ENCODE results near the gene PTPRC. TPM values are rescaled to one million over a fixed set of nuclear protein-coding genes. Genes with fewer than 3 reads are reported as not detected.

The PTPRC gene
- polyA plus RNA-seq, 1 donor from 2014 or later, result 744 TPM

GRCh38 chr1:198629610-198630009 lies 9.2 kb upstream of the PTPRC start:
- Mint-ChIP-seq H3K27ac (peak overlapping the region in 2 of 3 donors; percentile 0 to 10), H3K36me3 (peaks cover 3% of the 10 kb centered on the region), H3K4me1 (peaks cover 65 to 77% (median 76%) of the 10 kb centered on the region in 3 donors), H3K4me3 (peak overlapping the region in 2 of 4 donors; percentile 1 to 19), H3K27me3 (no peaks in the 10 kb centered on the region), H3K9me3 (peaks cover 0 to 4% (median 4%) of the 10 kb centered on the region in 3 donors)

- Mint-ChIP-seq H3K36me3 (peaks cover 3% of the 10 kb centered on the region), H3K9me3 (peaks cover 0 to 4% (median 4%) of the 10 kb centered on the region in 3 donors), H3K27me3 (no peaks in the 10 kb centered on the region), H3K4me1 (peaks cover 70 to 76% (median 76%) of the 10 kb centered on the region in 3 donors), H3K27ac (peak overlapping the region in 1 of 3 donors; percentile 48), H3K4me3 (no peak overlapping the region)
Measured at GRCh38 chr1:198630863-198631262, 8.0 kb upstream of the PTPRC start.

- peaks cover 3% of the 10 kb centered on the region for H3K36me3 Mint-ChIP-seq
- peaks cover 0 to 4% (median 1%) of the 10 kb centered on the region in 3 donors for H3K9me3 Mint-ChIP-seq
- peaks cover 69 to 78% (median 77%) of the 10 kb centered on the region in 3 donors for H3K4me1 Mint-ChIP-seq
- H3K27me3 Mint-ChIP-seq, result no peaks in the 10 kb centered on the region
- peak overlapping the region in 1 of 3 donors; percentile 48 for H3K27ac Mint-ChIP-seq
- no peak overlapping the region for H3K4me3 Mint-ChIP-seq
Measured at GRCh38 chr1:198631292-198631691, 7.5 kb upstream of the PTPRC start.

GRCh38 chr1:198632007-198632406 lies 6.8 kb upstream of the PTPRC start:
- H3K36me3 Mint-ChIP-seq, result peaks cover 3% of the 10 kb centered on the region
- no peak overlapping the region for H3K27ac Mint-ChIP-seq
- peaks cover 67 to 78% (median 78%) of the 10 kb centered on the region in 3 donors for H3K4me1 Mint-ChIP-seq
- no peaks in the 10 kb centered on the region for H3K27me3 Mint-ChIP-seq
- peaks cover 0 to 4% (median 0%) of the 10 kb centered on the region in 3 donors for H3K9me3 Mint-ChIP-seq
- peak overlapping the region in 1 of 4 donors; percentile 30 for H3K4me3 Mint-ChIP-seq

GRCh38 chr1:198633675-198634121 lies 5.1 kb upstream of the PTPRC start:
- Mint-ChIP-seq H3K27me3 (no peaks in the 10 kb centered on the region), H3K4me3 (peak overlapping the region in 3 of 4 donors; percentile 50 to 81 (median 63)), H3K27ac (peak overlapping the region; percentile 21 to 93 (median 54)), H3K4me1 (peaks cover 59 to 73% (median 69%) of the 10 kb centered on the region in 3 donors), H3K36me3 (peaks cover 3% of the 10 kb centered on the region), H3K9me3 (peaks cover 0 to 4% (median 0%) of the 10 kb centered on the region in 3 donors)

DNA sequence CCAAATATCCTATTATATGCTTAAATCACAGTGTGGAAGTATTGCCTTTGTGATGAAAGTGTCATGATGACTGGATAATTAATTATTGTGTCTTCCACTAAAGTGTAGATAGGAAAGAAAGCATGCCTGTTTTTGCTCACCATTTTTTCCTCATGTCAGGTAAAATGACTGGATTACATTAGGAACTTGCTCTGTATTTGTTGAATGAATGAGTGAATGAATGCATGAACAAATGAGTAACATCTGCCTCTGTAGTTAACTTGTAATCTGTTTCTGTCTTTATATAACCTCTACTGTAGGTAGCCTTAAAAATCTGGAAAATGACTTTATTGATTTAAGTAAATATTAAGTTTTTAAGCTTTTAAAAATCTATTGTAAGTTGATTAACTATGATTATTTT lies 2.9 kb upstream of the PTPRC start:
- H3K4me1 Mint-ChIP-seq, result peaks cover 49 to 60% (median 57%) of the 10 kb centered on the region in 3 donors
- H3K27me3 Mint-ChIP-seq, result no peaks in the 10 kb centered on the region
- peaks cover 6% of the 10 kb centered on the region for H3K36me3 Mint-ChIP-seq
- peak overlapping the region in 1 of 4 donors; percentile 55 for H3K4me3 Mint-ChIP-seq
- H3K9me3 Mint-ChIP-seq, result peaks cover 0 to 4% (median 0%) of the 10 kb centered on the region in 3 donors
- peak overlapping the region in 2 of 3 donors; percentile 57 to 82 for H3K27ac Mint-ChIP-seq

DNA sequence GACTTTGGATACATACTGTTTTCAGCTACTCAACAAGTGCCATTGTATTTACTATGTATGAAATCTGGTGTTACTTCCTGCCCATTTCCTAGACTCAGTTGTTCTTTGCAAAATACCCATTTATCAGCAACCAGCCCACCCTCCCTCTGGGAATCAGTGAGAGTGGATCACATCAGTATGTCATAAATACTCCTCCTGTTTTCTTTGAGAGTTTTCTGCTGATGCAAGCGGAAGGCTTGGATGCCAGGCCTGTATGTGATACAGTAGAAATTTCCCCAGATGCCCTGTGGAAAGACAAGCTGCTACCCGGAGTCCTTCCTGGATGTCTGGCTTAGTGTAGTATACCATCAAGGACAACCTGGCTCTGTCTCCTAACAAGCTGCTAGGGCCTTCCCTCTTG lies 2.4 kb upstream of the PTPRC start:
- Mint-ChIP-seq H3K27me3 (no peaks in the 10 kb centered on the region), H3K4me3 (peak overlapping the region in 2 of 4 donors; percentile 50 to 67), H3K4me1 (peaks cover 46 to 56% (median 53%) of the 10 kb centered on the region in 3 donors), H3K9me3 (peaks cover 0 to 4% (median 0%) of the 10 kb centered on the region in 3 donors), H3K27ac (peak overlapping the region; percentile 57 to 87 (median 82)), H3K36me3 (peaks cover 6% of the 10 kb centered on the region)

DNA sequence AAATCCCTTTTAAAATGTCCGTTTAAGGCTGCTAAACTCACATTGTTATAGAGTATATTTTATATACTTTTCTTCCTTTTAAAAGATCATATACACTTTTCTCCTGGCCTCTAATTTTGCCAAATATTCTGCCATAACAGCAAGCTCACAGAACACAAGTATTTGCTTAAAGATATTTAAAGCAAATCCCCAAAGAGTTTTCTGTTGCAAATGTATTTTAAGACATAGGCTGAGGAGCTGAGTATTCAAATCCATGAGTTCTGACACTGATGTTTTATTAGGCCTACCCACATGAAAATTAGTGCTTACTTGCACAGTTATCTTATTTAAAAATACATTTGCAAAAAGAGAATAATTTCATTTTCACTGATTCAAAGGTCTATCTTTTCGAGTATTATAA lies 1.7 kb upstream of the PTPRC start:
- H3K27me3 Mint-ChIP-seq, result no peaks in the 10 kb centered on the region
- H3K36me3 Mint-ChIP-seq, result peaks cover 8% of the 10 kb centered on the region
- peak overlapping the region in 2 of 3 donors; percentile 3 to 34 for H3K27ac Mint-ChIP-seq
- peaks cover 39 to 48% (median 47%) of the 10 kb centered on the region in 3 donors for H3K4me1 Mint-ChIP-seq
- H3K9me3 Mint-ChIP-seq, result peaks cover 0 to 4% (median 0%) of the 10 kb centered on the region in 3 donors
- H3K4me3 Mint-ChIP-seq, result peak overlapping the region in 3 of 4 donors; percentile 79 to 85 (median 80)

GRCh38 chr1:198637916-198638437 lies 863 bp upstream of the PTPRC start:
- Mint-ChIP-seq H3K27ac (peak overlapping the region; percentile 59 to 93 (median 71)), H3K9me3 (peaks cover 0 to 4% (median 0%) of the 10 kb centered on the region in 3 donors), H3K4me1 (peaks cover 45 to 54% (median 50%) of the 10 kb centered on the region in 3 donors), H3K36me3 (peaks cover 11% of the 10 kb centered on the region), H3K27me3 (no peaks in the 10 kb centered on the region), H3K4me3 (peak overlapping the region; percentile 82 to 98 (median 92))

GRCh38 chr1:198638441-198638840 lies 399 bp upstream of the PTPRC start:
- peaks cover 11% of the 10 kb centered on the region for H3K36me3 Mint-ChIP-seq

DNA sequence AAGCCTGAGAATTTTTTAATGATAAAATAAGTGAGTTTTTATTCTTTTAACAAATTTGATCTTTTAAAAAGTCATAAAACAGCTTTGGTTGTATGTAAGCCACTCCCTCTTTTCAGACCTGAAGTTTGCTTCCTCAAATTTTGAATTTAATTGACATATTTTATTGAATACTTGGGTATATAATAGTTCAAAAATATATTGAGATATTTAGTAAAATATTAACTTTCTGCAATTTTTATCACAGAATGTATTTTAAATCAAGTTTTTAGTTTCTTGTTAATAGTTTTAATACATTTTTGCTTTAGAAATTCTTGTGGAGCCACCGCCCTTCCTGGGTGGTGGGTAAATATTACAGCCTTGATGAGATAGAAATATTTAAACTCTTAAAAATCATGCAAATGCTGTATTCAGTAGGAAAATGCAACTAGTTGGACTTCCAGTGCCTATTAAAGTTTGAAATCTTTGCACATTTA lies 867 bp downstream of the PTPRC start:
- peak overlapping the region; percentile 71 to 90 (median 86) for H3K27ac Mint-ChIP-seq
- H3K27me3 Mint-ChIP-seq, result no peaks in the 10 kb centered on the region
- peaks cover 43 to 52% (median 48%) of the 10 kb centered on the region in 3 donors for H3K4me1 Mint-ChIP-seq
- no peaks in the 10 kb centered on the region for H3K9me3 Mint-ChIP-seq
- H3K36me3 Mint-ChIP-seq, result peaks cover 13% of the 10 kb centered on the region
- peak overlapping the region; percentile 82 to 98 (median 92) for H3K4me3 Mint-ChIP-seq

More at GRCh38 chr1:198638441-198638840, 399 bp upstream of the PTPRC start:
- peaks cover 0 to 2% (median 0%) of the 10 kb centered on the region in 3 donors for H3K9me3 Mint-ChIP-seq
- peaks cover 45 to 54% (median 49%) of the 10 kb centered on the region in 3 donors for H3K4me1 Mint-ChIP-seq
- H3K27me3 Mint-ChIP-seq, result no peaks in the 10 kb centered on the region
- peak overlapping the region; percentile 59 to 93 (median 71) for H3K27ac Mint-ChIP-seq
- peak overlapping the region; percentile 82 to 98 (median 92) for H3K4me3 Mint-ChIP-seq

GRCh38 chr1:198640174-198640573 lies 1.3 kb downstream of the PTPRC start:
- Mint-ChIP-seq H3K9me3 (no peaks in the 10 kb centered on the region), H3K4me1 (peaks cover 43 to 54% (median 51%) of the 10 kb centered on the region in 3 donors)

GRCh38 chr1:198641501-198641900 lies 2.7 kb downstream of the PTPRC start:
- H3K27ac Mint-ChIP-seq, result peak overlapping the region; percentile 9 to 90 (median 85)
- H3K27me3 Mint-ChIP-seq, result no peaks in the 10 kb centered on the region
- no peaks in the 10 kb centered on the region for H3K9me3 Mint-ChIP-seq
- H3K4me3 Mint-ChIP-seq, result peak overlapping the region; percentile 82 to 98 (median 92)
- peaks cover 39 to 49% (median 46%) of the 10 kb centered on the region in 3 donors for H3K4me1 Mint-ChIP-seq
- H3K36me3 Mint-ChIP-seq, result peaks cover 17% of the 10 kb centered on the region

More at GRCh38 chr1:198640174-198640573, 1.3 kb downstream of the PTPRC start:
- Mint-ChIP-seq H3K36me3 (peaks cover 13% of the 10 kb centered on the region), H3K4me3 (peak overlapping the region; percentile 82 to 98 (median 92)), H3K27me3 (no peaks in the 10 kb centered on the region), H3K27ac (peak overlapping the region; percentile 71 to 90 (median 86))

- H3K27ac Mint-ChIP-seq, result peak overlapping the region; percentile 7 to 90 (median 85)
- peaks cover 23% of the 10 kb centered on the region for H3K36me3 Mint-ChIP-seq
- no peaks in the 10 kb centered on the region for H3K27me3 Mint-ChIP-seq
- H3K4me3 Mint-ChIP-seq, result peak overlapping the region; percentile 82 to 98 (median 92)
- peaks cover 42 to 50% (median 48%) of the 10 kb centered on the region in 3 donors for H3K4me1 Mint-ChIP-seq
- no peaks in the 10 kb centered on the region for H3K9me3 Mint-ChIP-seq
Measured at GRCh38 chr1:198641966-198642668, 3.3 kb downstream of the PTPRC start.

DNA sequence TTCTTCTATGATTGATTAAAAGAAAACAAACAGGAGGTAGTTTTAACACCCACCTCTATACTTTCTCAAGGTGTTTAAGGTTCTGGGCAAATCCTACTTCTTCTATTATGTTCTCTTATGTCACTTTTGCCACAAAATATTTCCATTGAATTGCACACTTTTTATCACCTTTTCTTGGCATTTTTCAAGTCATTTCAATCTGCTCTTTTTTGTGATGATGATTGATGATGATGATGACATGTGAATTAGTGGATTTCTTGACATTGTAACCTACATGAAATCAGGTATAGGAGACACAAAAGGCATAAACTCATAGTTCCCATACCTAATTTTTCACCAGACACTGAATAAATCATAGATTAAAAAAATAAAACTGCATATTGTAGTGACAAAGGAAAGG lies 4.1 kb downstream of the PTPRC start:
- Mint-ChIP-seq H3K4me1 (peaks cover 39 to 47% (median 45%) of the 10 kb centered on the region in 3 donors), H3K4me3 (peak overlapping the region; percentile 82 to 98 (median 92)), H3K36me3 (peaks cover 23% of the 10 kb centered on the region), H3K27ac (peak overlapping the region; percentile 7 to 89 (median 85)), H3K9me3 (no peaks in the 10 kb centered on the region), H3K27me3 (no peaks in the 10 kb centered on the region)
